CD4-positive, alpha-beta T cell (primary cell): ENCODE results near the gene AGTPBP1. TPM values are rescaled to one million over a fixed set of nuclear protein-coding genes. Genes with fewer than 3 reads are reported as not detected.

Source experiments
- ATAC-seq: fragments of 200-7000 bp; cut with Tn5 transposase; one replicate; pipeline ENCODE4 v1.10.0; 2022; ENCODE audit warnings: mild to moderate bottlenecking; ENCODE audit not compliant: poor library complexity
- CTCF ChIA-PET: fragments of 350-600 bp; sonication (Branson Sonifier 250); formaldehyde crosslinking; loops from one replicate; lab custom pipeline; 2021; ENCODE audit warnings: antibody characterized with exemption, inconsistent platforms; lab: Charles Lee
- POLR2A ChIA-PET: fragments of 350-600 bp; sonication (Branson Sonifier 250); formaldehyde crosslinking; loops from one replicate; lab custom pipeline; 2021; ENCODE audit warnings: antibody characterized with exemption, inconsistent platforms; lab: Charles Lee
- DNase-seq, 14 experiments: peaks; one replicate each; pipeline ENCODE4 v3.0.0-alpha.2; 2013 to 2020; ENCODE audit warnings: mixed read lengths in 2 of 14
- H3K27ac ChIP-seq, 2 donors: one replicate each; pipeline versions ENCODE4 v1.5.1 to v1.7.0; 2013; ENCODE audit warnings: low read length in 2 of 2, low read depth in 1 of 2, mild to moderate bottlenecking in 1 of 2
- H3K27me3 ChIP-seq, 2 experiments: 1 replicate in 1 of 2; 2 replicates in 1 of 2; pipeline versions ENCODE4 v1.6.1 to v1.7.0; 2013; ENCODE audit warnings: low read length in 2 of 2, control low read depth in 1 of 2, mild to moderate bottlenecking in 1 of 2, moderate library complexity in 1 of 2; ENCODE audit not compliant: insufficient read depth in 2 of 2, control insufficient read depth in 1 of 2
- H3K36me3 ChIP-seq: one replicate; pipeline ENCODE4 v1.6.1; 2013; ENCODE audit warnings: low read length, control low read depth; ENCODE audit not compliant: insufficient read depth
- H3K4me1 ChIP-seq: one replicate; pipeline ENCODE4 v1.6.1; 2013; ENCODE audit warnings: low read length, control low read depth; ENCODE audit not compliant: insufficient read depth
- H3K4me3 ChIP-seq: one replicate; pipeline ENCODE4 v1.5.1; 2013; ENCODE audit warnings: mild to moderate bottlenecking, low read length, moderate library complexity
- H3K9me3 ChIP-seq, 2 experiments: 1 replicate in 1 of 2; 2 replicates in 1 of 2; pipeline versions ENCODE4 v1.6.1 to v1.7.0; 2013; ENCODE audit warnings: low read length in 2 of 2, mild to moderate bottlenecking in 2 of 2, control low read depth in 1 of 2, moderate library complexity in 1 of 2; ENCODE audit not compliant: control insufficient read depth in 1 of 2, insufficient read depth in 1 of 2
- H3K27ac Mint-ChIP-seq: one replicate; pipeline ENCODE4 v1.8.0; 2020; ENCODE audit warnings: mixed read lengths
- H3K27me3 Mint-ChIP-seq: one replicate; pipeline ENCODE4 v1.8.0; 2021; ENCODE audit warnings: mixed read lengths
- H3K36me3 Mint-ChIP-seq: one replicate; pipeline ENCODE4 v1.8.0; 2021; ENCODE audit warnings: low read depth, mixed read lengths
- H3K4me1 Mint-ChIP-seq: one replicate; pipeline ENCODE4 v1.8.0; 2021; ENCODE audit warnings: low read depth, mixed read lengths
- H3K4me3 Mint-ChIP-seq: one replicate; pipeline ENCODE4 v1.8.0; 2020; ENCODE audit warnings: mild to moderate bottlenecking, mixed read lengths
- H3K9me3 Mint-ChIP-seq: one replicate; pipeline ENCODE4 v1.8.0; 2020; ENCODE audit warnings: mixed read lengths
- CTCF ChIP-seq: fragments of 200-600 bp; IDR thresholded peaks from one replicate; pipeline ENCODE4 v1.8.0; 2022; ENCODE audit warnings: antibody characterized with exemption, mild to moderate bottlenecking
- intact Hi-C, 2 experiments: fragments of 100-400 bp; cut with DNase I in 1 of 2; cut with micrococcal nuclease in 1 of 2; formaldehyde crosslinking; loops; one replicate each; pipeline versions ENCODE4 v1.15.1 to v1.9.0; 2023 to 2025; cut with DNase I, micrococcal nuclease
- total RNA-seq, 174 experiments: library from RNA in 2 of 174; stranded (reverse) in 2 of 174; gene quantifications; one replicate each; pipeline ENCODE4 v1.2.3 and lab custom pipeline; 2021 to 2026

The AGTPBP1 gene
- total RNA-seq, 2 experiments from 2014 or later: 52.0 to 55.2 TPM

GRCh38 chr9:85667374-85667773 is 74.4 kb downstream of the AGTPBP1 start:
- no peak for TF ChIP-seq CTCF
- Histone ChIP-seq H3K36me3 (peaks cover 28% of the 10 kb centered on the region), H3K27me3 (no peaks in the 10 kb centered on the region), H3K9me3 (no peaks in the 10 kb centered on the region), H3K4me1 (no peaks in the 10 kb centered on the region), H3K27ac (no peak overlapping the region), H3K4me3 (no peak overlapping the region)
- H3K36me3 Mint-ChIP-seq: peaks cover 72% of the 10 kb centered on the region
- DNase-seq: no peak
- no peak for ATAC-seq
- no peaks in the 10 kb centered on the region for H3K27me3 Mint-ChIP-seq
- peaks cover 6% of the 10 kb centered on the region for H3K4me1 Mint-ChIP-seq
- no peak overlapping the region for H3K27ac Mint-ChIP-seq
- no peaks in the 10 kb centered on the region for H3K9me3 Mint-ChIP-seq
- CTCF ChIA-PET: interaction anchor here (1.1 kb wide), 1 partner anchor 31 kb away, joined by 3 read pairs; no protein-coding TSS in a partner anchor
- intact Hi-C loops: no loop called here
- H3K4me3 Mint-ChIP-seq: no peak overlapping the region
- POLR2A ChIA-PET: no interaction called here

- ChIA-PET CTCF (no interaction called here), POLR2A (no interaction called here)
- Mint-ChIP-seq H3K27me3 (no peaks in the 10 kb centered on the region), H3K9me3 (no peaks in the 10 kb centered on the region), H3K36me3 (peaks cover 63% of the 10 kb centered on the region), H3K27ac (no peak overlapping the region), H3K4me1 (peaks cover 6% of the 10 kb centered on the region), H3K4me3 (no peak overlapping the region)
- no peak for TF ChIP-seq CTCF
- DNase-seq (no peak), ATAC-seq (no peak)
- H3K9me3 ChIP-seq: no peaks in the 10 kb centered on the region
- H3K4me3 ChIP-seq: no peak overlapping the region
- H3K27me3 ChIP-seq: no peaks in the 10 kb centered on the region
- no peaks in the 10 kb centered on the region for H3K4me1 ChIP-seq
- no peak overlapping the region for H3K27ac ChIP-seq
- peaks cover 24% of the 10 kb centered on the region for H3K36me3 ChIP-seq
- intact Hi-C loops: no loop called here
These were observed 75.7 kb downstream of the AGTPBP1 start for GRCh38 chr9:85666086-85666485.

GRCh38 chr9:85662573-85662972 is 79.2 kb downstream of the AGTPBP1 start:
- H3K27me3 Mint-ChIP-seq: no peaks in the 10 kb centered on the region
- ATAC-seq: no peak
- no peak for DNase-seq
- Histone ChIP-seq H3K4me1 (no peaks in the 10 kb centered on the region), H3K27ac (no peak overlapping the region), H3K36me3 (peaks cover 18% of the 10 kb centered on the region), H3K27me3 (no peaks in the 10 kb centered on the region), H3K9me3 (no peaks in the 10 kb centered on the region), H3K4me3 (no peak overlapping the region)
- ChIA-PET CTCF (no interaction called here), POLR2A (no interaction called here)
- intact Hi-C loops: no loop called here
- H3K4me1 Mint-ChIP-seq: peaks cover 6% of the 10 kb centered on the region
- no peak overlapping the region for H3K4me3 Mint-ChIP-seq
- peaks cover 33% of the 10 kb centered on the region for H3K36me3 Mint-ChIP-seq
- H3K27ac Mint-ChIP-seq: no peak overlapping the region
- TF ChIP-seq CTCF: no peak
- H3K9me3 Mint-ChIP-seq: no peaks in the 10 kb centered on the region
